WTC11 (cell line): ENCODE data around the gene PHF21B. TPM values are rescaled to one million over a fixed set of nuclear protein-coding genes. Genes with fewer than 3 reads are reported as not detected.

Source experiments
- ATAC-seq: fragments of 200-7000 bp; cut with Tn5 transposase; 2 replicates; pipeline ENCODE4 v1.10.0; 2021; ENCODE audit warnings: mild to moderate bottlenecking, moderate library complexity
- CTCF ChIA-PET: fragments of 300-600 bp; sonication (Branson Sonifier 250); formaldehyde crosslinking; loops from one replicate; lab custom pipeline; 2021; ENCODE audit warnings: antibody characterized with exemption; lab: Charles Lee
- POLR2A ChIA-PET: fragments of 350-600 bp; sonication (Branson Sonifier 250); formaldehyde crosslinking; loops from one replicate; lab custom pipeline; 2021; ENCODE audit warnings: antibody characterized with exemption; lab: Charles Lee
- DNase-seq: peaks from one replicate; pipeline ENCODE4 v3.0.0; 2021; ENCODE audit warnings: low spot score
- H3K27ac Mint-ChIP-seq: 2 replicates; pipeline ENCODE4 v1.8.0; 2021; ENCODE audit warnings: mixed read lengths
- H3K27me3 Mint-ChIP-seq: 2 replicates; pipeline ENCODE4 v1.8.0; 2021; ENCODE audit warnings: low read depth, mild to moderate bottlenecking, moderate library complexity, mixed read lengths
- H3K36me3 Mint-ChIP-seq: 2 replicates; pipeline ENCODE4 v1.8.0; 2021; ENCODE audit warnings: mixed read lengths
- H3K4me1 Mint-ChIP-seq: 2 replicates; pipeline ENCODE4 v1.8.0; 2022; ENCODE audit warnings: mixed read lengths
- H3K4me3 Mint-ChIP-seq: 2 replicates; pipeline ENCODE4 v1.8.0; 2021; ENCODE audit warnings: mild to moderate bottlenecking, moderate library complexity, mixed read lengths
- H3K9me3 Mint-ChIP-seq: 2 replicates; pipeline ENCODE4 v1.8.0; 2021; ENCODE audit warnings: mixed read lengths
- AR ChIP-seq: fragments of 250-450 bp; sonication (Bioruptor Pico); IDR thresholded peaks from 2 replicates; pipeline ENCODE4 v1.9.0; 2021; ENCODE audit warnings: mild to moderate bottlenecking
- CREM ChIP-seq: sonication (generic); formaldehyde crosslinking; IDR thresholded peaks from 2 replicates; pipeline ENCODE4 v1.8.1; 2022; ENCODE audit warnings: mild to moderate bottlenecking, missing genetic modification reagents, moderate library complexity
- FOXJ3 ChIP-seq: sonication (generic); formaldehyde crosslinking; IDR thresholded peaks from 2 replicates; pipeline ENCODE4 v1.9.0; 2021; ENCODE audit warnings: missing genetic modification reagents, mild to moderate bottlenecking, borderline replicate concordance
- FOXK1 ChIP-seq: sonication (generic); formaldehyde crosslinking; IDR thresholded peaks from 2 replicates; pipeline ENCODE4 v1.8.0; 2022; ENCODE audit warnings: mild to moderate bottlenecking, moderate library complexity, missing genetic modification reagents
- GRHL2 ChIP-seq: fragments of 250-450 bp; sonication (Bioruptor Pico); IDR thresholded peaks from 2 replicates; pipeline ENCODE4 v1.8.0; 2022; ENCODE audit warnings: mild to moderate bottlenecking, moderate library complexity; ENCODE audit not compliant: insufficient replicate concordance, severe bottlenecking
- NFYB ChIP-seq: sonication (generic); formaldehyde crosslinking; conservative IDR thresholded peaks from 2 replicates; pipeline ENCODE4 v1.8.0; 2022; ENCODE audit warnings: low read depth, missing genetic modification reagents
- PRDM15 ChIP-seq: sonication (generic); formaldehyde crosslinking; IDR thresholded peaks from 2 replicates; pipeline ENCODE4 v1.8.0; 2022; ENCODE audit warnings: missing genetic modification reagents
- SP1 ChIP-seq: sonication (generic); formaldehyde crosslinking; conservative IDR thresholded peaks from 2 replicates; pipeline ENCODE4 v1.8.1; 2022; ENCODE audit warnings: missing genetic modification reagents
- STAT6 ChIP-seq: sonication (generic); formaldehyde crosslinking; conservative IDR thresholded peaks from 2 replicates; pipeline ENCODE4 v1.8.1; 2023; ENCODE audit warnings: mild to moderate bottlenecking, low read depth, missing genetic modification reagents, moderate library complexity
- TEAD4 ChIP-seq: sonication (generic); formaldehyde crosslinking; IDR thresholded peaks from 2 replicates; pipeline ENCODE4 v1.8.0; 2022; ENCODE audit warnings: mild to moderate bottlenecking, missing genetic modification reagents
- ZNF232 ChIP-seq: sonication (generic); formaldehyde crosslinking; IDR thresholded peaks from 2 replicates; pipeline ENCODE4 v1.8.0; 2022; ENCODE audit warnings: mild to moderate bottlenecking, missing genetic modification reagents
- ZNF281 ChIP-seq: sonication (generic); formaldehyde crosslinking; IDR thresholded peaks from 2 replicates; pipeline ENCODE4 v1.8.0; 2023; ENCODE audit warnings: mild to moderate bottlenecking, missing genetic modification reagents
- total RNA-seq: library from RNA; stranded (reverse); gene quantifications from 3 replicates; pipeline ENCODE4 v1.2.3, GENCODE V29; 2021

PHF21B gene
- total RNA-seq, 1 experiment from 2014 or later, result 107 TPM

GRCh38 chr22:44994399-44995104 lies 15.3 kb downstream of the PHF21B start (continued):
- TF ChIP-seq STAT6 (CRISPR knock-in tag) (no peak), SP1 (CRISPR knock-in tag) (no peak), FOXJ3 (no peak)

- ChIA-PET POLR2A (interaction anchor here (1.1 kb wide), 1 partner anchor 16 kb away, joined by 3 read pairs; no protein-coding TSS in a partner anchor), CTCF (interaction anchor here (1.2 kb wide), 1 partner anchor 16 kb away, joined by 3 read pairs; no protein-coding TSS in a partner anchor)
- ATAC-seq, result no peak
These were observed 17.6 kb downstream of the PHF21B start for GRCh38 chr22:44992166-44992565.

More at GRCh38 chr22:44992166-44992565, 17.6 kb downstream of the PHF21B start:
- Mint-ChIP-seq H3K27ac (peak overlapping the region; percentile 32; the same call in 1 of the 2 replicates), H3K4me3 (no peak overlapping the region), H3K27me3 (no peaks in the 10 kb centered on the region), H3K4me1 (peaks cover 55% of the 10 kb centered on the region), H3K36me3 (peaks cover 50% of the 10 kb centered on the region), H3K9me3 (no peaks in the 10 kb centered on the region)
- no peak for TF ChIP-seq ZNF232 (CRISPR knock-in tag)
- no peak for TF ChIP-seq FOXK1 (CRISPR knock-in tag)
- TF ChIP-seq PRDM15 (CRISPR knock-in tag), result no peak
- no peak for TF ChIP-seq ZNF281 (CRISPR knock-in tag)
- TF ChIP-seq TEAD4 (CRISPR knock-in tag), result no peak
- TF ChIP-seq GRHL2 (CRISPR knock-in tag), result no peak
- TF ChIP-seq NFYB (CRISPR knock-in tag), result no peak
- TF ChIP-seq CREM (CRISPR knock-in tag), result no peak
- no peak for TF ChIP-seq AR
- no peak for DNase-seq
